GM18508 (cell line): ENCODE results near the gene KIF5C.

Experiments
- ATAC-seq: cut with Tn5 transposase; IDR thresholded peaks from one replicate; pipeline ENCODE4 v1.9.1; 2021; ENCODE audit warnings: moderate number of reproducible peaks; ENCODE audit not compliant: insufficient read depth, unreplicated experiment

Gene KIF5C

GRCh38 chr2:149005471-149006077, 130.5 kb downstream of the KIF5C start:
- ATAC-seq, result no peak

GRCh38 chr2:149006883-149007543, 132.0 kb downstream of the KIF5C start:
- no peak for ATAC-seq

- ATAC-seq, result no peak
Observed at GRCh38 chr2:149008381-149008780, 133.4 kb downstream of the KIF5C start.

- ATAC-seq, result no peak
Observed at GRCh38 chr2:149009576-149010461, 134.8 kb downstream of the KIF5C start.

GRCh38 chr2:149012545-149012944, 137.5 kb downstream of the KIF5C start:
- no peak for ATAC-seq

- no peak for ATAC-seq
Observed at GRCh38 chr2:149015501-149015900, 140.5 kb downstream of the KIF5C start.

GRCh38 chr2:149015926-149016563, 141.0 kb downstream of the KIF5C start:
- ATAC-seq, result no peak

- no peak for ATAC-seq
Observed at GRCh38 chr2:149017116-149017985, 142.3 kb downstream of the KIF5C start.

GRCh38 chr2:149018981-149019380, 144.0 kb downstream of the KIF5C start:
- ATAC-seq, result no peak

GRCh38 chr2:149019768-149020167, 144.7 kb downstream of the KIF5C start:
- ATAC-seq, result no peak

GRCh38 chr2:149020432-149020851, 145.4 kb downstream of the KIF5C start:
- ATAC-seq, result peak; percentile 27

- ATAC-seq, result peak; percentile 62
Observed at GRCh38 chr2:149021271-149021719, 146.3 kb downstream of the KIF5C start.

GRCh38 chr2:149021761-149022160, 146.7 kb downstream of the KIF5C start:
- peak; percentile 49 for ATAC-seq

GRCh38 chr2:149023091-149023490, 148.1 kb downstream of the KIF5C start:
- no peak for ATAC-seq

GRCh38 chr2:149027590-149028250, 152.7 kb downstream of the KIF5C start:
- no peak for ATAC-seq

- ATAC-seq, result no peak
Observed at GRCh38 chr2:149028377-149028776, 153.3 kb downstream of the KIF5C start.

- ATAC-seq, result no peak
Observed at GRCh38 chr2:149028891-149029290, 153.9 kb downstream of the KIF5C start.

- no peak for ATAC-seq
Observed at GRCh38 chr2:149029307-149029965, 154.4 kb downstream of the KIF5C start.

- ATAC-seq, result no peak
Observed at GRCh38 chr2:149031396-149031795, 156.4 kb downstream of the KIF5C start.
